MG63 (cell line): ENCODE results near the gene MYMX. TPM values are rescaled to one million over a fixed set of nuclear protein-coding genes. Genes with fewer than 3 reads are reported as not detected.
A peak's percentile ranks its signal among the peaks of the same experiment; 100 is the strongest.
"Not testable (repeated sequence)": the region's sequence is repeated elsewhere in the genome, so short reads cannot be mapped to it uniquely, and the experiment has no call there.

Experiments used
- DNase-seq: peaks from one replicate; pipeline ENCODE4 v3.0.0-alpha.2; 2020
- H3K27me3 ChIP-seq: fragments of 250-450 bp; sonication (Bioruptor Pico); 2 replicates; pipeline ENCODE4 v1.5.1; 2020; ENCODE audit warnings: mild to moderate bottlenecking, moderate library complexity
- H3K36me3 ChIP-seq: fragments of 250-450 bp; sonication (Bioruptor Pico); 2 replicates; pipeline ENCODE4 v1.5.1; 2020; ENCODE audit warnings: mild to moderate bottlenecking, moderate library complexity
- H3K4me3 ChIP-seq: fragments of 250-450 bp; sonication (Bioruptor Pico); 2 replicates; pipeline ENCODE4 v1.5.1; 2020; ENCODE audit warnings: mild to moderate bottlenecking, moderate library complexity
- H3K9me3 ChIP-seq: fragments of 250-450 bp; sonication (Bioruptor Pico); 2 replicates; pipeline ENCODE4 v1.5.1; 2020; ENCODE audit warnings: mild to moderate bottlenecking, moderate library complexity
- total RNA-seq: library from RNA; depleted of rRNA; stranded (reverse); fragments of >200 nt; shearing (Covaris generic); gene quantifications from 2 replicates; pipeline ENCODE4 v1.2.3, GENCODE V29; 2014; ENCODE audit warnings: low replicate concordance; rRNA removed

MYMX gene
- not detected in 2 replicates for total RNA-seq

GRCh38 chr6:44216677-44217331 is at the start of gene MYMX:
Gene MYMX (plus strand): TSS chr6:44216926. CDS start chr6:44217472, 546 bp downstream.
- Histone ChIP-seq H3K4me3 (no peak within 1 kb of the TSS), H3K27me3 (no peaks in the 10 kb centered on the region), H3K9me3 (no peaks in the 10 kb centered on the region), H3K36me3 (no peaks in the 10 kb centered on the region)
- DNase-seq, result no peak

DNA sequence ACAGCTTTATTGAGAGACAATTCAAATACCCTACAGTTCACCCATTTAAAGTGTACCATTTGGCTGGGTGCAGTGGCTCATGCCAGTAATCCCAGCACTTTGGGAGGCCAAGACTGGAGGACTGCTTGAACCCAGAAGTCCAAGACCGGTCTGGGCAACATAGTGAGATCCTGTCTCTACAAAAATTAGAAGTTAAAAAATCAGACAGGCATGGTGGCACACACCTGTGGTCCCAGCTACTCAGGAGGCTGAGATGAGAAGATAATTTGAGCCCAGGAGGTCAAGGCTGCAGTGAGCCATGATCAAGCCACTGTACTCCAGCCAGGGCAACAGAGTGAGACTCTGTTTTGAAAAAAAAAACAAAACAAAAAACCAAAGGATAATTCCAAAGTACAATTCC is 49.2 kb upstream of the MYMX start:
- H3K27me3 ChIP-seq, result peaks cover 33% of the 10 kb centered on the region
- no peak for DNase-seq
- no peaks in the 10 kb centered on the region for H3K36me3 ChIP-seq
- no peak overlapping the region for H3K4me3 ChIP-seq
- H3K9me3 ChIP-seq, result no peaks in the 10 kb centered on the region

- DNase-seq, result no peak
- H3K4me3 ChIP-seq, result no peak overlapping the region
- H3K9me3 ChIP-seq, result no peaks in the 10 kb centered on the region
- peaks cover 17% of the 10 kb centered on the region; the same call in 1 of the 2 replicates for H3K27me3 ChIP-seq
- no peaks in the 10 kb centered on the region for H3K36me3 ChIP-seq
These were observed 47.6 kb upstream of the MYMX start for GRCh38 chr6:44169154-44169553.

DNA sequence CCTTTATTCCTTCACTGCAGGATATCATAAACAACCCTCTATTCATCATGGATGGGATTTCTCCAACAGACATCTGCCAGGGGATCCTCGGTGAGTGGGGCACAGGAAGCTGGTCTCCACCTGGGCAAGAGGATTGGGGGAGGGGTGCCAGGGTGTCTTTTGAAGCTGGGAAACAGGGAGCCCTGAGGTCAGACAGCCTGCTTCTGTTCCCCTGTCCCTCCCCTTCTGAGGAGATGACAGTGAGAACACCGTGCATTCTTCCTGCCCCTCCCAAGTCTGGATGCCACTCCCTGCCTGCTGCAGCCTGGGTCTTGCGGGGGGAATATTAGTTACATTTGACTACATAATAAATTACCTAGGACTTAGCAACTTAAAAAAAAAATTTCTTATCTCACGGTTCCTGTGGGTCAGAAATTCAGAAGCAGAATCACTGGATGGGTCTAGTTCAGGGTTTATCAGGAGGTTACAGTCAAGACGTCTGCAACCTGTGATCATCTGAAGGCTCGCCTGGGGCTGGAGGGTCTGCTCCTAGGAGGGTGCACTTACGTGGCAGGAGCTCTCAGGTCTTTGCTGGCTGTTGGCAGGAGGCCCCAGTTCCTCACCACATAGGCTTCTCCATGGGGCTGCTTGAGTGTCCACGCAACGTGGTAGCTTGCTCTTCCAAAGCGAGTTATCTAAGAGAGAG is 46.7 kb upstream of the MYMX start:
- no peak overlapping the region for H3K4me3 ChIP-seq
- H3K27me3 ChIP-seq, result peaks cover 10% of the 10 kb centered on the region; the same call in 1 of the 2 replicates
- no peaks in the 10 kb centered on the region for H3K36me3 ChIP-seq
- DNase-seq, result no peak
- no peaks in the 10 kb centered on the region for H3K9me3 ChIP-seq

- Histone ChIP-seq H3K9me3 (no peaks in the 10 kb centered on the region), H3K36me3 (no peaks in the 10 kb centered on the region), H3K4me3 (no peak overlapping the region), H3K27me3 (peaks cover 7% of the 10 kb centered on the region; the same call in 1 of the 2 replicates)
- no peak for DNase-seq
These were observed 44.7 kb upstream of the MYMX start for GRCh38 chr6:44171899-44172546.

DNA sequence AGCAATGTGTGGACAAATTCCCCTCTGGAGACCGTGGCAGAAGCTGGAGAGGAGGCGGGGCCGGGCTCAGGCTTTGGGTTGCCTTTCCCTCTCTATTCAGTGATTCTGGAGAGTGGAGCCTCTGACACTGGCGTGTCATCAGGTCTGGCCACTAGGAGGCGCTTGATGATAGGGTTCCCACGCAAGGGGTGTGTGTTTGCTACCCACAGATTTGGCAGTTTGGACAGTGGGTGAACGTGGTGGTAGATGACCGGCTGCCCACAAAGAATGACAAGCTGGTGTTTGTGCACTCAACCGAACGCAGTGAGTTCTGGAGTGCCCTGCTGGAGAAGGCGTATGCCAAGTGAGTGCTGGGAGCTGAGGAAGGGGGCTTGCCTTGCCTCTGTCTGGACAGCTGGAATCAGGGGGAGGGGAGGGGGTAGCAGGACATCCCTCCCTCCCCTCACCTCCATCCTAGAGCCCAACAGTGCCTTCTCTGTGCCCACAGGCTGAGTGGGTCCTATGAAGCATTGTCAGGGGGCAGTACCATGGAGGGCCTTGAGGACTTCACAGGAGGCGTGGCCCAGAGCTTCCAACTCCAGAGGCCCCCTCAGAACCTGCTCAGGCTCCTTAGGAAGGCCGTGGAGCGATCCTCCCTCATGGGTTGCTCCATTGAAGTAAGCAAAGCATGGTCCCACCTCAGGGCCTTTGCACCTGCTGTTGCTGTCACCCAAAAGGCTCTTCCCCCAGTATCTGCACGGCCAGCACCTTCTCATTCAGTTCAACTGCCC is 43.8 kb upstream of the MYMX start:
- no peaks in the 10 kb centered on the region for H3K9me3 ChIP-seq
- H3K36me3 ChIP-seq, result no peaks in the 10 kb centered on the region
- no peak overlapping the region for H3K4me3 ChIP-seq
- DNase-seq, result peak; percentile 99
- peaks cover 7% of the 10 kb centered on the region; the same call in 1 of the 2 replicates for H3K27me3 ChIP-seq

GRCh38 chr6:44176130-44176761 is 40.5 kb upstream of the MYMX start:
- no peak for DNase-seq
- Histone ChIP-seq H3K36me3 (no peaks in the 10 kb centered on the region), H3K4me3 (no peak overlapping the region), H3K27me3 (no peaks in the 10 kb centered on the region), H3K9me3 (no peaks in the 10 kb centered on the region)

DNA sequence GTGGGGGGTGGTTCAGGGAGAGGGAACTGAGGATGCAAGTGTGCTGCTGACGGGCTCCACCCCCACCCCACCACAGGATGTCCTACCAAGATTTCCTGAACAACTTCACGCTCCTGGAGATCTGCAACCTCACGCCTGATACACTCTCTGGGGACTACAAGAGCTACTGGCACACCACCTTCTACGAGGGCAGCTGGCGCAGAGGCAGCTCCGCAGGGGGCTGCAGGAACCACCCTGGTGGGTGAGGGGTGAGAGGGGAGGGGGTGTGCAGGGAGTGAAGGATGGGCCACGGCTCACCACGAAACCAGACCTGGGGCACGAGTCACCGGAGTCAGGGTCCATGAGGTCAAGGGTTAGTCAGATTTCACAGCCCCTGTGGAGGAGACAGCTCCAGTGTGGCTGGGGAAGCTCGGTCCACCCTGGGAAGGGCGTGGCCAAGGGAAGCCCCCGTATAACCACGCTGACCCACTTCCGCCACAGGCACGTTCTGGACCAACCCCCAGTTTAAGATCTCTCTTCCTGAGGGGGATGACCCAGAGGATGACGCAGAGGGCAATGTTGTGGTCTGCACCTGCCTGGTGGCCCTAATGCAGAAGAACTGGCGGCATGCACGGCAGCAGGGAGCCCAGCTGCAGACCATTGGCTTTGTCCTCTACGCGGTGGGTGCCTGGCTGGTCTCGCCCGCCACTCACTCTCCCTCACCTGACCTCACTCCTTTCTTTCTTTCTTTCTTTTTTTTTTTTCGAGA is 39.8 kb upstream of the MYMX start:
- H3K27me3 ChIP-seq, result no peaks in the 10 kb centered on the region
- no peaks in the 10 kb centered on the region for H3K36me3 ChIP-seq
- no peak for DNase-seq
- H3K9me3 ChIP-seq, result no peaks in the 10 kb centered on the region
- no peak overlapping the region for H3K4me3 ChIP-seq

DNA sequence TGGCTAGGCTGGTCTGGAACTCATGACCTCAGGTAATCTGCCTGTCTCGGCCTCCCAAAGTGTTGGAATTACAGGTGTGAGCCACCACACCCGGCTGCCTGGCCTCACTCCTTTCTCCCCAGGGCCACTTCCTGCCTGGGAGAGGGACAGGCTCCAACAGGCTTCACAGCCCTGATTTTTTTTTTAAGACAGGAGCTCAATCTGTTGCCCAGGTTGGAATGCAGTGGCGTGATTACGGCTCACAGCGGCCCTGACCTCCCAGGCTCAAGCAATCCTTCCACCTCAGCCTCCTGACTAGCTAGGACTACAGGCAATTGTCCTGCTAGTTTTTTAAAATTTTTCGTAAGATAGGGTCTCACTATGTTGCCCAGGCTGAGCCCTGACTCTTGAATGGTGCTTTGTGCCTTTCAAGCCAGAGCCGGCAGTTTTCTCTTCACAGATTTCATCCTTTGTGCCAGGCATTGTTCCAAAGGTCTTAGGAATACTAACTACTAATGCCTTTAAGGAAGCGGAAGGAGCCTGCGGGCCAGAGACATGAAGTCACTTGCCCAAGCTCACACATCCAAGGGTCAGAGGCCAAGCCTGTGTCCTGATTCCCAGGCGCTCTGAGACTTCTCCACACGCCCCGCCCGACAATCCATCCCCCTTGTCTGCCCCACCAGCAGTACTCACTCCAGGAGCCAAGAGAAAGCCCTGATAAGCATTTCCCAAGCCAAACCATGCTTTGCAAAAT is 38.9 kb upstream of the MYMX start:
- Histone ChIP-seq H3K4me3 (no peak overlapping the region), H3K9me3 (no peaks in the 10 kb centered on the region), H3K27me3 (no peaks in the 10 kb centered on the region), H3K36me3 (no peaks in the 10 kb centered on the region)
- peak; percentile 100 for DNase-seq

DNA sequence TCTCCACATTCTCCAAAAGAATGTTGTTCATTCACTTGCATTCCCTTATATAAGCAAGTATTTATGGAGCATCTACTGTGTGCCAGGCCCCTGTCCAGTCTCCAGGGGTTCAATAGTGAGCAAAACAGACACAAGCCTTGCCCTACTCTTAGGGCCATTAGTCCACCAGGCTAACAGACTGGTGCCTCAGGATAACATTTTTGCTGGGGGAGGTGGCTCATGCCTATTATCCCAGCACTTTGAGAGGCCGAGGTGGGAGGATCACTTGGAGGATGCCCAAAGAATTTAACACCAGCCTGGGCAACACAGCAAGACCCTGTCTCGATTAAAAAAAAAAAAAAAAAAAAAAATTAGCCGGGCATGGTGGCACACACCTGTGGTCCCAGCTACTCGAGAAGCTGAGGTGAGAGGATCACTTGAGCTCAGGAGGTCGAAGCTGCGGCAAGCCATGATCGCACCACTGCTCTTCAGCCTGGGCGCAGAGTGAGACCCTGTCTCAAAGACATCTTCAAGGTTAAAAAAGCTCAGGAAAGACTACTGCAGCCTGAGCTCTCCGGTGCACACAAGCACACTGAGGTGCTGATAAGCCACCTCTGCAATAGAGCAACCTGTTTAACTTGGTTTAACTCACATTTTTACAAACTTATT is 38.2 kb upstream of the MYMX start:
- no peaks in the 10 kb centered on the region for H3K27me3 ChIP-seq
- H3K36me3 ChIP-seq, result no peaks in the 10 kb centered on the region
- H3K4me3 ChIP-seq, result no peak overlapping the region
- no peaks in the 10 kb centered on the region for H3K9me3 ChIP-seq
- no peak for DNase-seq

DNA sequence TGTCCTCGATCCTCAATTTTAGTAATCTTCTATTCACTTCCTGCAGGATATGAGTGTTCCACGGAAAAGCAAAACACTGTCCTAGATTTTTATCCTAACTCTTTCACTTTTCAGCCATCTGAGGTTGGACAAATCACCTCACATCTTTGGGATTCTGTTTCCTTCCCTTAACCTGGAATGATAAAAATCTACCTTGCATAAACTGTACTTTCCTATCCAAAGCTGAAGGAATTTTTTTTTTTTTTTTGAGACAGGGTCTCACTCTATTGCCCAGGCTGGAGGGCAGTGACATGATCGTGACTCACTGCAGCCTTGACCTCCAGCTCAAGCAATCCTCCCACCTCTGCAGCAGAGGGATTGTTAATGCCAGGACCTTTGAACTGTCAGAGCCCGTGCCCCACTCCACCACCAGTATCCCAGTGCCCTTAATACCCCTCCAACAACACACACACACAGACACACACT is 37.6 kb upstream of the MYMX start:
- peak; percentile 89 for DNase-seq
- no peaks in the 10 kb centered on the region for H3K9me3 ChIP-seq
- H3K4me3 ChIP-seq, result no peak overlapping the region
- H3K27me3 ChIP-seq, result no peaks in the 10 kb centered on the region
- H3K36me3 ChIP-seq, result no peaks in the 10 kb centered on the region

DNA sequence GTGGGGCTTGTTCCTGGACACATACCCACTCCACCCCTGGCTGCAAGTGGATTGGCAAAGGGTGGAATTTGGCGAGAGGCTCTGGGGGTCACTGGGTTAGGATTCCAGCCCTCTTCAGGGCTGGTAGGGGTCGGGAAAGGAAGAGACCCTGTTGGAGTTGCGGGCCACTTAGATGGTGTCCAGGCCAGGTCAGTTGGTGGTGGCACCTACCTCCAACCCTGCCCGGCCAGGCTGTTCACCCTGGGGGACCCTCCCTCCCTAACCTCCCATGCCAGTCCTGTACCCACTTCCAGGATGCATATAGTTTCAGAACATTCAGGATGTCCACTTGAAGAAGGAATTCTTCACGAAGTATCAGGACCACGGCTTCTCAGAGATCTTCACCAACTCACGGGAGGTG is 37.1 kb upstream of the MYMX start:
- DNase-seq, result no peak
- Histone ChIP-seq H3K27me3 (no peaks in the 10 kb centered on the region; the same call in 1 of the 2 replicates), H3K36me3 (no peaks in the 10 kb centered on the region), H3K4me3 (no peak overlapping the region), H3K9me3 (no peaks in the 10 kb centered on the region)

- H3K4me3 ChIP-seq, result no peak overlapping the region
- H3K9me3 ChIP-seq, result no peaks in the 10 kb centered on the region
- no peak for DNase-seq
- no peaks in the 10 kb centered on the region; the same call in 1 of the 2 replicates for H3K27me3 ChIP-seq
- H3K36me3 ChIP-seq, result no peaks in the 10 kb centered on the region
These were observed 36.3 kb upstream of the MYMX start for GRCh38 chr6:44180406-44180805.

DNA sequence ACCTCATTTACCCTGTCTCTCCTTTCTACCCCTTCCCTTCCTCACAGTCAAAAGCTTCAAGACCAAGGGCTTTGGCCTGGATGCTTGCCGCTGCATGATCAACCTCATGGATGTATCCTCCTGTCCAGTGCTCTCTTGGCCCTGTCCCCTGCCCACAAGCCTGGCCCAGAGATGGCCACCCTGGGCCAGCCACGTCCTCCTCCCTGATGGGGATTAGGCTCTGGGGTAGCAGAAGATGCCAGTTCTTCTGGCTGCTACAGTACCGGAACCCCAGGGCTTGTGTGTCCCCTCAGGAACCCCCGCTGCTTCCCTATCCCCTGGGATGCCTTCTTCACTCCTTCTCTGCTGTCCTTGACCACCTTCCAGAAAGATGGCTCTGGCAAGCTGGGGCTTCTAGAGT is 35.8 kb upstream of the MYMX start:
- H3K36me3 ChIP-seq, result no peaks in the 10 kb centered on the region
- DNase-seq, result peak; percentile 53
- no peak overlapping the region for H3K4me3 ChIP-seq
- H3K9me3 ChIP-seq, result no peaks in the 10 kb centered on the region
- H3K27me3 ChIP-seq, result no peaks in the 10 kb centered on the region; the same call in 1 of the 2 replicates

DNA sequence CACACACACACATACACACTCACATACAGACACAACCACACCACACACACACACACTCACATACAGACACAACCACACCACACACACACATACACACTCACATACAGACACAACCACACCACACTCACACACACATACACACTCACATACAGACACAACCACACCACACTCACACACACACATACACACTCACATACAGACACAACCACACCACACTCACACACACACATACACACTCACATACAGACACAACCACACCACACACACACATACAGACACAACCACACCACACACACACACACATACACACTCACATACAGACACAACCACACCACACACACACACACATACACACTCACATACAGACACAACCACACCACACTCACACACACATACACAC is 34.9 kb upstream of the MYMX start:
- H3K9me3 ChIP-seq, H3K27me3 ChIP-seq, H3K4me3 ChIP-seq, H3K36me3 ChIP-seq, DNase-seq: not testable (repeated sequence)
